Spleen (tissue), 7 donors: ENCODE results near the gene AKAP12.

Experiments
- CTCF ChIP-seq, 11 experiments: fragments of 200-600 bp in 7 of 11; fragments of 450-650 bp in 4 of 11; sonication (generic) in 4 of 11; IDR thresholded peaks in 8 of 11; conservative IDR thresholded peaks in 3 of 11; 1 replicate in 7 of 11; 2 replicates in 4 of 11; pipeline versions ENCODE4 v1.4.0 to v1.8.0; 2016 to 2021; ENCODE audit warnings: antibody characterized with exemption in 11 of 11, inconsistent platforms in 4 of 11, mild to moderate bottlenecking in 1 of 11
- POLR2AphosphoS5 ChIP-seq, 3 donors: sonication (generic); formaldehyde crosslinking; IDR thresholded peaks; one replicate each; pipeline ENCODE4 v1.5.1; 2017; ENCODE audit warnings: antibody characterized with exemption in 3 of 3
- donor health status: DM: no; HTN: no; CAD: no; lungs with moderate emphysema.
- donor health status: DM: no; HTN: no; CAD: no.
- donor health status: DM: no; HTN: no; CAD: no.

DNA sequence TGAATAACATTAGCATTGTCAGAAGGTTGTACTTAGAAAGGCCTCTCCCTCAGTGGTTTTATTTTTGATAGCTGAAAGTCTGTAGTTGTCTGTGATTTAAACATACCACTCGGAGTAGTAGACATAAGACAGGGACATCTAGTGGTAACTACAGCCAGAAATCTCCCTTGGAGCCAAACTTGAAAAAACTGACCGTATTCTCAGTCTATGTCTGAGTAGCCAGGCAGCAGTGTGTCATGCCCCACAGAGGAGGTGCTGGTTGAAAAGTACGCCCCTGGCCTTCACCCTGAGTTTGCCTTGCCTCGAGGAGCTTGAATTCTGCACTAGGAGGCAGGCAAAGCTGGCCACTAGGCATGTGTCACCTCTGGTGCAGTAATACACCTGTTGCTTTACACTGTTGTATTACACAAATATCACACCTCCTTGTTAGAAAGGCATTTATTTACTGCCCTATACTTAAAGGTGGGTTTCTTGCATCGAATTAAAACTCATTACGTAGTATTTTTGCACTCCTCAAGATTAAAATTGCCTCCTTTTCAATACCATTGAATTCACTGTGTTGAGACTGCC is 130.8 kb downstream of the AKAP12 start:
- TF ChIP-seq CTCF (IDR thresholded peaks at IDR 0.05 in 8 of 11, conservative IDR thresholded peaks at IDR 0.05 in 3 of 11) (no peak), POLR2AphosphoS5 (IDR thresholded peaks at IDR 0.05) (no peak)
